Esophagus muscularis mucosa (tissue), 4 donors: ENCODE results near the gene GREM1. TPM values are rescaled to one million over a fixed set of nuclear protein-coding genes. Genes with fewer than 3 reads are reported as not detected.

ENCODE experiments used
- DNase-seq: peaks from one replicate; pipeline ENCODE4 v3.0.0-alpha.2; 2017; ENCODE audit errors: extremely low spot score
- H3K27ac ChIP-seq, 4 donors: fragments of 200-600 bp; sonication (generic); replicated peaks in 1 of 4; 1 replicate in 3 of 4; 2 replicates in 1 of 4; pipeline ENCODE4 v1.5.1; 2016 to 2019; ENCODE audit warnings: mild to moderate bottlenecking in 1 of 4
- H3K27me3 ChIP-seq, 4 donors: fragments of 200-600 bp; sonication (generic); one replicate each; pipeline versions ENCODE4 v1.5.1 to v1.6.0; 2016 to 2019
- H3K36me3 ChIP-seq, 4 donors: fragments of 200-600 bp; sonication (generic); one replicate each; pipeline ENCODE4 v1.5.1; 2016 to 2019
- H3K4me1 ChIP-seq, 4 donors: fragments of 200-600 bp; sonication (generic); one replicate each; pipeline ENCODE4 v1.5.1; 2016 to 2019
- H3K4me3 ChIP-seq, 4 donors: fragments of 200-600 bp; sonication (generic); 1 replicate in 2 of 4; 2 replicates in 2 of 4; pipeline ENCODE4 v1.5.1; 2016 to 2019; ENCODE audit warnings: mild to moderate bottlenecking in 4 of 4, moderate library complexity in 1 of 4
- H3K9me3 ChIP-seq, 4 donors: fragments of 200-600 bp; sonication (generic); 1 replicate in 3 of 4; 2 replicates in 1 of 4; pipeline ENCODE4 v1.5.1; 2016 to 2019
- EP300 ChIP-seq: sonication (generic); formaldehyde crosslinking; IDR thresholded peaks from one replicate; pipeline ENCODE4 v1.6.1; 2017; ENCODE audit warnings: antibody characterized with exemption
- POLR2A ChIP-seq: fragments of 450-650 bp; IDR thresholded peaks from one replicate; pipeline ENCODE4 v1.6.1; 2017; ENCODE audit warnings: antibody characterized with exemption, moderate library complexity, mild to moderate bottlenecking, low read depth
- POLR2AphosphoS5 ChIP-seq, 2 donors: sonication (generic); formaldehyde crosslinking; IDR thresholded peaks; one replicate each; pipeline ENCODE4 v1.6.1; 2017; ENCODE audit warnings: antibody characterized with exemption in 2 of 2
- WGBS: methylation state at CpG from one replicate; pipeline ENCODE4 v1.1.5; 2018; 5-methylcytosine and 5-hydroxymethylcytosine counted together
- intact Hi-C: fragments of 100-400 bp; cut with DNase I; formaldehyde crosslinking; loops from one replicate; pipeline ENCODE4 v1.15.1; 2023
- total RNA-seq, 4 donors: library from RNA; depleted of rRNA; stranded (reverse); fragments of >200 nt; gene quantifications; one replicate each; pipeline versions ENCODE4 v1.1.0 to v1.2.1, GENCODE V29; 2016
- TF ChIP-seq, protein P1 (sequence below), 3 experiments: fragments of 200-600 bp in 2 of 3; fragments of 450-650 bp in 1 of 3; sonication (generic) in 2 of 3; IDR thresholded peaks; one replicate each; pipeline ENCODE4 v1.5.1; 2017 to 2019; ENCODE audit warnings: antibody characterized with exemption in 3 of 3, mild to moderate bottlenecking in 2 of 3, moderate library complexity in 1 of 3

Gene GREM1
- total RNA-seq, 4 donors from 2014 or later: 8.6 to 46.1 (median 37.0) TPM

DNA sequence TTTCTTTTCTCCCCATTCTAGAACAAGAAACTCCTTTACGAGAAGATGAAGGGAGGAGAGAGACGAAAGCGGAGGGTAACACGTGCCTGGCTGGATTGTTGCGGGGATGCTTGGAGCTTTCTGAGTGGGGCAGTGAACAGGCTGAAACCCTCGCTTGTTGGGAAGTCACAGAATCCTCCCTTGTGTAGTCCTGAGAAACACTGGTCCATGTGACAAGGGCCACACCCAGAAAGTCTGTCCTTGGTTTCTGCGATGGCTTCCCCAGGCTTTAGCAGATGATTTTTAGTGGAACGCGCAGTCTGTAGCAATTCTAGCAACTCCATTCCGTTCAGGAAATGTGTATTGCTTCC lies 26.1 kb upstream of the GREM1 start:
- TF ChIP-seq EP300 (no peak), POLR2A (no peak), POLR2AphosphoS5 (IDR thresholded peaks at IDR 0.05) (no peak)
- TF ChIP-seq, protein P1, sequence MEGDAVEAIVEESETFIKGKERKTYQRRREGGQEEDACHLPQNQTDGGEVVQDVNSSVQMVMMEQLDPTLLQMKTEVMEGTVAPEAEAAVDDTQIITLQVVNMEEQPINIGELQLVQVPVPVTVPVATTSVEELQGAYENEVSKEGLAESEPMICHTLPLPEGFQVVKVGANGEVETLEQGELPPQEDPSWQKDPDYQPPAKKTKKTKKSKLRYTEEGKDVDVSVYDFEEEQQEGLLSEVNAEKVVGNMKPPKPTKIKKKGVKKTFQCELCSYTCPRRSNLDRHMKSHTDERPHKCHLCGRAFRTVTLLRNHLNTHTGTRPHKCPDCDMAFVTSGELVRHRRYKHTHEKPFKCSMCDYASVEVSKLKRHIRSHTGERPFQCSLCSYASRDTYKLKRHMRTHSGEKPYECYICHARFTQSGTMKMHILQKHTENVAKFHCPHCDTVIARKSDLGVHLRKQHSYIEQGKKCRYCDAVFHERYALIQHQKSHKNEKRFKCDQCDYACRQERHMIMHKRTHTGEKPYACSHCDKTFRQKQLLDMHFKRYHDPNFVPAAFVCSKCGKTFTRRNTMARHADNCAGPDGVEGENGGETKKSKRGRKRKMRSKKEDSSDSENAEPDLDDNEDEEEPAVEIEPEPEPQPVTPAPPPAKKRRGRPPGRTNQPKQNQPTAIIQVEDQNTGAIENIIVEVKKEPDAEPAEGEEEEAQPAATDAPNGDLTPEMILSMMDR (IDR thresholded peaks at IDR 0.05): no peak
- no peak for DNase-seq
- Histone ChIP-seq H3K36me3 (no peaks in the 10 kb centered on the region), H3K4me3 (no peak overlapping the region), H3K27ac (no peak overlapping the region), H3K9me3 (no peaks in the 10 kb centered on the region), H3K27me3 (no peaks in the 10 kb centered on the region), H3K4me1 (no peaks in the 10 kb centered on the region)
- 91% methylated on average over 10 of the region's 10 CpGs for WGBS
- intact Hi-C loops: no loop called here

DNA sequence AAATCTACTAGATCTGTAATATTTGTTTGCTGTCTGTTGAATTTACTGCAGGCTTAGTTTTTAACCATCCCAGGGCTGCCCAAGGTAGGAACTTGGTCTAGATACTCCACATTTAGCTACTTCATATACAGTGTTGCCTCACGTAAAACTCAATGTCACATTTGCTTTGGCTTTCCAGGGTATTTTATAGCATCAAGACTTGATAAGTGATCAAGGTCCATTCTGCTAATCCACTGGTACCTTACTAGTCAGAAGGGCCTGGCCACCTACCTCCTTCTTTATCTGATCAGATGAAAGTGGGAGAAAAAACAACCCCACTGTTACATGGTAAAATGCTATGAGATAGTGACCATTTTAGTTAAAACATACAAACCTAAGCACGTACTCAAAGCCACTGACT lies 25.5 kb upstream of the GREM1 start:
- no peaks in the 10 kb centered on the region for H3K4me1 ChIP-seq
- H3K36me3 ChIP-seq: no peaks in the 10 kb centered on the region
- WGBS: 92% methylated on average over 2 of the region's 2 CpGs
- no peaks in the 10 kb centered on the region for H3K27me3 ChIP-seq
- TF ChIP-seq POLR2A (no peak), EP300 (no peak), POLR2AphosphoS5 (IDR thresholded peaks at IDR 0.05) (no peak)
- TF ChIP-seq, protein P1 (IDR thresholded peaks at IDR 0.05): no peak
- no peak overlapping the region for H3K4me3 ChIP-seq
- DNase-seq: no peak
- H3K27ac ChIP-seq: no peak overlapping the region
- H3K9me3 ChIP-seq: no peaks in the 10 kb centered on the region
- intact Hi-C loops: no loop called here

GRCh38 chr15:32694222-32694983 lies 23.4 kb upstream of the GREM1 start:
- Histone ChIP-seq H3K9me3 (no peaks in the 10 kb centered on the region), H3K27ac (no peak overlapping the region), H3K4me3 (no peak overlapping the region), H3K4me1 (no peaks in the 10 kb centered on the region), H3K27me3 (peaks cover 0 to 3% (median 0%) of the 10 kb centered on the region in 4 donors), H3K36me3 (no peaks in the 10 kb centered on the region)
- intact Hi-C loops: no loop called here
- 98% methylated on average over 3 of the region's 3 CpGs for WGBS
- TF ChIP-seq POLR2A: no peak
- TF ChIP-seq EP300: no peak
- TF ChIP-seq POLR2AphosphoS5 (IDR thresholded peaks at IDR 0.05): no peak
- TF ChIP-seq, protein P1 (IDR thresholded peaks at IDR 0.05): no peak
- DNase-seq: no peak

- H3K4me3 ChIP-seq: no peak overlapping the region
- H3K9me3 ChIP-seq: no peaks in the 10 kb centered on the region
- H3K36me3 ChIP-seq: no peaks in the 10 kb centered on the region
- DNase-seq: no peak
- intact Hi-C loops: no loop called here
- no peak overlapping the region for H3K27ac ChIP-seq
- H3K27me3 ChIP-seq: peaks cover 0 to 3% (median 0%) of the 10 kb centered on the region in 4 donors
- H3K4me1 ChIP-seq: no peaks in the 10 kb centered on the region
- WGBS: 91% methylated on average over 5 of the region's 5 CpGs
- TF ChIP-seq POLR2A (no peak), EP300 (no peak), POLR2AphosphoS5 (IDR thresholded peaks at IDR 0.05) (no peak)
- TF ChIP-seq, protein P1 (IDR thresholded peaks at IDR 0.05): no peak
Observed at GRCh38 chr15:32698773-32699390, 18.9 kb upstream of the GREM1 start.
